D721Med (cell line): Measurements from ENCODE around the gene SRCAP.

Source experiments
- DNase-seq: peaks from one replicate; pipeline ENCODE4 v3.0.0; 2011; ENCODE audit warnings: low spot score; ENCODE audit not compliant: insufficient read length
- FAIRE-seq: peaks from 2 replicates; lab custom pipeline; 2011; peaks lifted over from hg19 to GRCh38; lab: Jason Lieb, UNC
- CTCF ChIP-seq: IDR thresholded peaks from 2 replicates; pipeline ENCODE4 v1.5.1; 2012; ENCODE audit warnings: mild to moderate bottlenecking, control low read depth; ENCODE audit not compliant: insufficient read depth; ENCODE audit errors: missing control alignments

SRCAP gene

DNA sequence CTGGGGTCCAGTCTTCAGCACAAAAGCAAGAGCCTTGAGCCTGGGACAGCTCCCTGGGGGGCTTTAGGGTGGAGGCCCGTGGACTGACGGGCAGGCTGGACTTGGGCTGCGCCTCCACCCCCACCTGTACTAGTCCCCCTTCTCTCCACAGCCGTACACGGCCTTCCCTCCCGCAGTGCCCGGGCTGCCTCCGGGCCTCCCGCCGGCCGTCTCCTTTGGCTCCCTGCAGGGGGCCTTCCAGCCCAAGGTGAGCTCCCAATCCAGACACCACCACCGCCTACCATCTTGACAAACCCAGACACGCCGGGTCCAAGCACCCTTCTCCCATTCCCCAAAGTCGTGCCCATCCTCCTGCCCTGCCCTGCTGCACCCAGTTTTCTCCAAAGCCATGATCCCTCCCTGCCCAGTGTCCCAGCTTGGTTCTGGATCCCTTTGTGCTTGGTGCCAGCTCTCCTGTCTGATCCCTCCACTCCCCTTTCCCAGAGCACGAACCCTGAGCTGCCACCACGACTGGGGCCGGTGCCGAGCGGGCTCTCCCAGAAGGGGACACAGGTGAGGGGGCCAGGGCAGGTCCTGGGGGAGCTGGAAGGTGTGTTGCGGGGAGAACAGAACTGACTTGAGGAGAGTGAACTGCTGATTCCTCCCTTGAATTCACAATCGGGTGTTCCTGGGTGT lies 33.7 kb upstream of the SRCAP start:
- FAIRE-seq (no peak), DNase-seq (no peak)
- TF ChIP-seq CTCF = no peak

DNA sequence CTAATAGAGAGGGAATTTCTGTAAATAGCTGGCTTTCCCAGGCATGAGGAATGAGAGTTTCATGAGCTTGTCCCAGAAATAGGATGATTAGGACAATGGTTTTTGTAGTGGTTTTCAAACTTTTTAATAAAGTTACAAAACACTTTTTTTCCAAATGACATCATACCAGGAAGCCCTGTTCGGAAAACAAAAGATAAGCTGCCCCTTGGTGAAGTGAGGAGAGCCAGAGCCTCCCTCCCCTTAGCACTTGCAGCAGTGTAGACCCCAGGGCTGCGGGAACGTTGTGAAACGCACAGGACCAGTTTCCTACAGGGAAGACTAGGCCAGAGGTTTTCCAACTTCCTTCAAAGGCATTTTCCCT lies 33.2 kb upstream of the SRCAP start:
- no peak for FAIRE-seq
- DNase-seq = no peak
- no peak for TF ChIP-seq CTCF

- no peak for TF ChIP-seq CTCF
- DNase-seq (no peak), FAIRE-seq (no peak)
These were observed 32.3 kb upstream of the SRCAP start for GRCh38 chr16:30666681-30667080.

- no peak for TF ChIP-seq CTCF
- no peak for FAIRE-seq
- no peak for DNase-seq
These were observed 31.5 kb upstream of the SRCAP start for GRCh38 chr16:30667361-30667905.

- FAIRE-seq (no peak), DNase-seq (no peak)
- TF ChIP-seq CTCF = no peak
These were observed 30.6 kb upstream of the SRCAP start for GRCh38 chr16:30668393-30668792.

DNA sequence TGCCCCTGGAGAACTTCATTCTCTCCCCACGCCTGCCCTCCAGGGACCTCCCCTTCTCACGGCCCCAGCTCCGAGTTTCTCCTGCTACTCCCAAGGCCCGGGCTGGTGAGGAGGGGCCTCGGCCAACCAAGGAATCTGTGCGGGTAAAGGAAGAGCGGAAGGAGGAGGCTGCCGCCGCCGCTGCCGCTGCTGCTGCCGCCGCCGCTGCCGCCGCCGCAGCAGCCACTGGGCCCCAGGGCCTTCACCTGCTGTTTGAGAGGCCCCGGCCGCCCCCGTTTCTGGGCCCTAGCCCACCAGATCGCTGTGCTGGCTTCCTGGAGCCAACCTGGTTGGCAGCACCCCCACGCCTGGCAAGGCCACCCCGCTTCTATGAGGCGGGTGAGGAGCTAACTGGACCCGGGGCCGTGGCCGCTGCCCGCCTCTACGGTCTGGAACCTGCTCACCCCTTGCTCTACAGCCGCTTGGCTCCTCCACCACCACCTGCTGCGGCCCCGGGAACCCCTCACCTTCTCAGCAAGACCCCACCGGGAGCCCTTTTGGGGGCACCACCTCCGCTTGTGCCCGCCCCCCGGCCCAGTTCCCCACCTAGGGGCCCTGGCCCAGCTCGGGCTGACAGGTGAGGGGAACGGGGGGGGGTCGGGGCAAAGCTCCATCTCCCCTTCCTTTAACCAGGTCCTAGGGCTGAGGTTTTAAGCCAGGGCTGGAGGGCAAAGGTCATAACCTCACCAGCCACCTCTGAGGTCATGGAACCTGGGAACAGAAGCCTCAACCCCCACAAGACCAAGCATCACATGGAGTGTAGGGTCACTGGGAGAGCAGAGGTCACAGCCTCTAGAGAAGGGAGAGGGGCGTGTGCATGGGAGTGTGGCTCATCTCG lies 29.7 kb upstream of the SRCAP start:
- TF ChIP-seq CTCF = no peak
- no peak for FAIRE-seq
- no peak for DNase-seq
